NCI-H748 (cell line): ENCODE results near the gene TRMU.
"Not testable (repeated sequence)": the region's sequence is repeated elsewhere in the genome, so short reads cannot be mapped to it uniquely, and the experiment has no call there.

ENCODE experiments used
- DNase-seq: peaks from one replicate; lab custom pipeline; 2025; ENCODE audit not compliant: unreplicated experiment; lab: John Stamatoyannopoulos, UW

Gene TRMU

DNA sequence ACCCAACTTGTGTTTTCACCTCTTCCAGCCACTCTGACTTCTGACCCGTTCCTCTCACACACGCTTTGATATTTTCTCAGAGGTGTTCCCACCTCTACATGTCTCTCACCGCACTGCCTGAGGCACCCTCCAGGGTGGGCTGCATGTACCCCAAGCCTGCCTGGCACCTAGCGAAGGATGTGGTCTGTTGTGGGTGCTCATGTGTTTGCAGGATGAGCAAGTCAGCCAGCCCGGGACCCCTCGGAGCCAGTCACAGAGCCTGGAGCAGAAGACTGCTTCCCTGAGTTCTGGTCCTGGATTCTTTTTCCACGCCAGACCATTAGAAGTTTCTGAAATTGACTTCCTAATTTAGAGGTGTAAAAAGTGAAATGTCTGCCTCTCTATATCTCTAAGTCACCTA lies 35.0 kb upstream of the TRMU start:
- DNase-seq, result no peak

DNA sequence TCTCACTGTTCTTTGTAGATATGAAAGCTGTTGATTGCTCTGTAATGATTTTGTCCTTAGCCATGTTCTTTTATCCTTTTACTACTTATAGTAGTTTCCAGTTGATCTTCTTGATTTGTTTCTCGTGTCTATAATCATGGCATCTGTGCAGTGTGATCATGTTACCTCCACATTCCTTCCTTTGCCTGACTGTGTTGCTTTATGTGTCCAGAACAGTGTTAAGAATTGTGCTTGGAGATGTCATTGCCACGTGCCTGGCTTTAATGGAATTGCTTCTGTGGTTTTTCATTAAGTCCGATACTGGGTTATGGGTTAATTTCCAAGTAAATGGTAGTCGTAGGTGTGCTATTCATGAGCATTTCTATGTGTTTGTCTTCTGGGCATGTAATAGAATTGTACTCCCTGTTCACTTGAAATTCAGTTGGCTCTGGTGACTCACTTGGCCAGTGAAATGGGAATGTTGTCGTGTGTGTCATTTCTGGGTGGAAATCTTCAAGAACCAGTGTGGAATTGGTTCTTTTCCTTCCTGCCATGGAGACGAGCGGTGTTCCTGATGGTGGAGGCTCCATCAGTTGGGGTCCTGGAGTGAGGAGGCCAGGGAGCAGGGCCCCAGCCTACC lies 32.1 kb upstream of the TRMU start:
- no peak for DNase-seq

DNA sequence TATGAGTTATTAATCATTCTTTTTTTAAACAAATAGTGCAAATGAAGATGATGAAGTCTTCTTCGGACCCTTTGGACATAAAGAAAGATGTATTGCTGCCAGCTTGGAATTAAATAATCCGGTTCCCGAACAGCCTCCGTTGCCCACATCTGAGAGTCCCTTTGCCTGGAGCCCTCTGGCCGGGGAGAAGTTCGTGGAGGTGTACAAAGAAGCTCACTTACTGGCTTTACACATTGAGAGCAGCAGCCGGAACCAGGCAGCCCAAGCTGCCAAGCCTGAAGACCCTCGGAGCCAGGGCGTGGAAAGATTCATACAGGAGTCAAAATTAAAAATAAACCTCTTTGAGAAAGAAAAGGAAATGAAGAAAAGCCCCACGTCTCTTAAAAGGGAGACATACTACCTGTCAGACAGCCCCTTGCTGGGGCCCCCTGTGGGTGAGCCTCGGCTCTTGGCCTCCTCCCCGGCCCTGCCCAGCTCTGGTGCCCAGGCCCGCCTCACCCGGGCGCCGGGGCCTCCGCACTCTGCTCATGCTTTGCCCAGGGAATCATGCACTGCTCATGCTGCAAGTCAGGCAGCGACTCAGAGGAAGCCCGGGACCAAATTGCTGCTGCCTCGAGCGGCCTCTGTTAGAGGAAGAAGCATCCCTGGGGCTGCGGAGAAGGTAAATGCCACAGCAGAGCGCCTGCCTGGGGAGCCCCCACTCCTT lies 27.1 kb upstream of the TRMU start:
- DNase-seq, result no peak

DNA sequence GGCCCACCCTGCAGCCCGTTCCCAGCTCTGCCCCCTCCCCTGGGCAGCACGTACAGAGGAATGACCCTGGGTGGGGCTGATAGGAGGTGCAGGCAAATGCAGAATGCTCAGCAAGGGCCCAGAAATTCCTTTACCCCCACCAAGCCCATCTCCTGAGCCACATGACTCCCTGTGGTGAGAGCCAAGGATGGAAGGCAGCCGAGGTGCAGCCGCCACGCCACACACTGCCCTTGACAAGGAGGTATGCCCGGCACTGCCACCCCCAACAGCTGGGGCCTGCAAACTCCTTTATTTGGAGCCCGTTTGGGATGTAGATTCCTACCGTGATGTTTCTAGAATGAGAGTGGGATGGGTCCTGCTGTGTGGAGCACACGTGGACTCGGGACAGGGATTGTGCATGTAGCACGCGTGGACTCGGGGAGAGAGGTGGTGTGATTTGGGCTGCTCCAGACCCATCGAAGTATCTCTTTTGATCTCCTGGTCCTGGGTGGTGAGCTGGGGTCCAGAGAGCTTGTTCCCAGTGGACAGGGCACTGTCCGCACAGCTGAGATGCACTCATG lies 25.9 kb upstream of the TRMU start:
- no peak for DNase-seq

DNA sequence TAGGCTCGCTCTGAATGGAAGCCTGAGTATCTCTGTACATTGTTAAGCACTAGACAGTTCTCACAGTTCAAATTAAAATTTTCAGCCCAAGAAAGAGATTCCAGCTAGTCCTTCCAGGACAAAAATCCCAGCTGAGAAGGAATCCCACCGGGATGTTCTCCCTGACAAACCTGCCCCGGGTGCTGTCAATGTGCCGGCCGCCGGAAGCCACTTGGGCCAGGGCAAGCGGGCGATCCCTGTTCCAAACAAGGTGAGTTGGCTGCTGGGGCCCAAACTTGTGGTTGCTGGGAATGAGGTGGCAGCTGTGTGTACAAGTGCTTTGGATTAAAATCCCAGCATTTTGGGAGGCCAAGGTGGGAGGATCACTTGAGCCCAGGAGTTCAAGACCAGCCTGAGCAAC lies 23.5 kb upstream of the TRMU start:
- no peak for DNase-seq

DNA sequence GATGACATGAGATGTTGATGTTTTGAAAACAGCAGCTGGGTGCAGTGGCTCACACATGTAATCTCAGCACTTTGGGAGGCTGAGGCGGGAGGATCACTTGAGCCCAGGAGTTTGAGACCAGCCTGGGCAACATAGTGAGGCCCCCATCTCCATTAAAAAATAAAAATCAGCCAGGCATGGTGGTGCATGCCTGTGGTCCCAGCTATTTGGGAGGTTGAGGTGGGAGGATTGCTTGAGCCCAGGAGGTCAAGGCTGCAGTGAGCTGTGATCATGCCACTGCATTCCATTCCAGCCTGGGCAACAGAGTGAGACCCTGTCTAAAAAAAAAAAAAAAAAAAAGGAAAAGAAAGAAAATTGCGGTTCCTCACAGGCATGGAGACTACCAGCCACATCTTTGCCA lies 22.7 kb upstream of the TRMU start:
- not testable (repeated sequence) for DNase-seq

DNA sequence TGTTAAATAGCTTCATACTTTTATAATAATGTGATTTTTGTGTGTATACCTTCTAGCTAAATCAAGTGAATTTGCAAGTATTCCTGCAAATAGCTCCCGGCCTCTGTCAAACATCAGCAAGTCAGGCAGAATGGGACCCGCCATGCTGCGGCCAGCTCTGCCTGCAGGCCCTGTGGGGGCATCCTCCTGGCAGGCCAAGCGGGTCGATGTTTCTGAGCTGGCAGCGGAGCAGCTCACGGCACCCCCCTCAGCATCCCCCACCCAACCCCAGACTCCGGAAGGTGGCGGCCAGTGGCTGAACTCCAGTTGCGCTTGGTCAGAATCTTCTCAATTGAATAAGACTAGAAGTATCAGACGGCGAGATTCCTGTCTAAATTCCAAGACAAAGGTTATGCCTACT lies 19.5 kb upstream of the TRMU start:
- DNase-seq, result no peak

DNA sequence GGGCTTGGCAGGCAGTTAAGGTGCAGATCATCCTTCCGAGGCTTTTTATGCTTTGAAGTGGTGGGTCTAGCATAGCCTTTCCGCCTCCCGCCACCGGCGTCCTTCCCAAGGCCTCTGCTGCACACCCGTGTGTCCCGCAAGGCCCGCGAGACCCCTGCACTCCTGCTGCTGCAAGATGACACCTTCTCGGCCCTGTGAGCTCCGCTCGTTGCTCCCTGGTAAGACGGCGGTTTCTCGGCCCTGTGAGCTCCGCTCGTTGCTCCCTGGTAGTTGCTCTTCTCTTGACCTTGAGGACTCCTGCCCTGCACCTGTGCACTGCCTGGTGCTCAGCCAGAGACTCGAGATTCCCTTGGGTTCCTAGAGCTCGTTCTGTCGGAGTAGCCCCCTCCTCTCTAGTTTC lies 17.9 kb upstream of the TRMU start:
- DNase-seq, result no peak

DNA sequence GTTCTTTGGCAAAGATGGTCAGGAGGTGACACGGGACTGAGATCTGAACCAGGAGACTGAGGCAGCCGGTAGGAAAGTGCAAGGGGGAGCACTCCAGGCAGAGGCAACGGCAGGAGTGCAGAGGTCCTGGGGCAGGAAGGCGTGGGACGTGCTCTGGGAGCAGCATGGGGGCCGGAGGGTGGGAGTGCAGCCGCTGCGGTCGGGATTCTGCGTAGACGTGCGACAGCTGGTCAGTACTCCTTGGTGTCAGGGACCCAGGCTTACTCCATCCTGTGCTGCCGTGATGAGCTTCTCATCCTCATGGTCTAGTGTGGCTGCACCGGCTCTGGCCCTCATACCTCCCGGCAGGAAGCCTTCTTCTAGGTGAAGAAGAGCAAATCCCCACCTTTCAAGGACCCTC lies 16.9 kb upstream of the TRMU start:
- no peak for DNase-seq

DNA sequence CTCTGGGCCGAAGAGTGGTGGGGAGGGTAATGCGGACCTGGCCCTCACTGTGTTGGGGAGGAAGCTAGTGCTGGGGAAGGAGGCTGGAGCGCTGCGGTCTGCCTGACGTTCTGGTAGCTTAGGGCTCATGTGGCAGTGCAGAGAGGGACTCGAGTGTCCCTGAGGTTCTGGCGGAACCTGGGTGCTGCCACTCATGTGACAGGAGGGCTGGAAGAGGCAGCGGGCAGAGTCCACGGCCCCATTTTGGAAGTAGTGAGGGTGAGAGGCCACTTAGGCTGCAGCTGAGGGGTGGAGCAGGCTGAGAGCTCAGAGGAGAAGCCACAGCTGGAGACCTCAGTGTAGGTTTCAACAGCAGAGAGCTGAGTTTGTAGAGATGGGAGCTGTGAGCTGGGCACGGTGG lies 16.2 kb upstream of the TRMU start:
- no peak for DNase-seq

DNA sequence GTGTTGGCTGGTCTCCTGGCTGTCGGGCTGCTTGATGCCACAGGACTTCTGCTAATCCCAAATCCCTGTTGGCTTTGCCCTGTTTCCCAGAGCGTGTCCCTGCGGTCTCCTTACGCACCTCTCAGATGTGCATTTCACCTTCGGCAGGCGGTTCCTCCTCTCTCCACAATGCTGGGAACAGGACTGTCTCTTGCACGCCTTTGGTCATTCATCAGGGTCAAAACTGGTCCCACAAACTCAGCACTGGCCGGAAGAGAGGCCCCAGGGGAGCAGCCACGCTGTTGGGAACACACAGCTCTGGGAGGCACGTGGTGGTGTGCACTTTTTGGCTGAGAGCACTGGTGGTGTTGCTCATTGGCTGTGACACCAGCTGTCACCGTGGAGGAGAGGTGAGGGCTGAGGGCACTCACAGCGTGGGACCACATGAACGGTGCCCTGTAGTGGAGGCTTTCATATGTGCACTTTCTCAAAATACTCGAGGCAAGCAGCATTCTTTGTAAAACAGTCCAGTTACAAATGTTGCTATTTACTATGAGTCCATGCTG lies 15.3 kb upstream of the TRMU start:
- DNase-seq, result no peak

DNA sequence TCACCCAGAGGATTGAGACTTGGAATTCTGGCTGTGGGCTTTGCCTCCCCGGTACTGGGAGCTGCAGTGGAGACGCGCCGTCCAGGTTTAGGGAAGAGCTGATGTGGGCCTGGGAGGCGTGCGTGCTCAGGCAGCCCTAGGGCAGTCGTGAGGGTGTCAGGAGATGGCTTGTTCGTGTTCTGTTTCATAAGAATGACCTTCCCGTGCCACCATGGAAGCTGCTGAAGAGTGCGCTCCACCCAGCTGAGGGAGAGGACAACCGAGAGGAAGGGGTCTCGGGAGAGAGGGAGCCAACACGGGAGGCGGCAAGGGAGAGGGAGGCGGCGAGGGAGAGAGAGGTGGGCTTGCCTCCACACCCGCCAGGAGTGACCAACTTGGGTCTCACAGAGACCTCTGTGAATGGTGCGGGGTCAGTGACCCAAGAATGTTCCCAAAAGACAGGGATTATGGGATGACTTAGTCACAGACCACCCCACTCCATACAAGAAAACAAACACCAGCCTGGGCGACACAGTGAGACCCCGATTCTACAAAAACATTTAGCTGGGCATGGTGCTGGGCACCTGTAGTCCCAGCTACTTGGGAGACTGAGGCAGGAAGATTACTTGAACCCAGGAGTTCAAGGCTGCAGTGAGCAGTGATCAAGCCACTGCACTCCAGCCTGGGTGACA lies 14.7 kb upstream of the TRMU start:
- DNase-seq, result no peak

DNA sequence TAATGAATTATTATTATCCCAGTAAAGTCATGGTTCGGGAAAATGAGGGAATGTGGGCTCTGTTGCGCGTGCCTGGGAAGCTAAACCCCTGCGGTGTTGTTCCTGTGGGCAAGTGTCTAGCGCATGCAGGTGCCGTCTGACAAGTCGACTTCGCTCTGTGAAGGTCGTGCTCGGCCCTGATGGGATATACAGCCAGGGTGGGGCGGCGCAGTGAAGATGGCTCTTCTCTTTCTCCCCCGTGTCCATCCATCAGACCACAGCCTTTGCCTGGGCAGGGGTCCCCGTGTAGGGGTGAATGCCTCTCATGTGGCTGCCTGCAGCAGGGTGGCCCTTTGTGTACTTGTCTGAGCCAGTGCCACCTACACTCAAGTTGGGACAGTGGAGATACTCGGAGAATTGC lies 12.8 kb upstream of the TRMU start:
- no peak for DNase-seq

DNA sequence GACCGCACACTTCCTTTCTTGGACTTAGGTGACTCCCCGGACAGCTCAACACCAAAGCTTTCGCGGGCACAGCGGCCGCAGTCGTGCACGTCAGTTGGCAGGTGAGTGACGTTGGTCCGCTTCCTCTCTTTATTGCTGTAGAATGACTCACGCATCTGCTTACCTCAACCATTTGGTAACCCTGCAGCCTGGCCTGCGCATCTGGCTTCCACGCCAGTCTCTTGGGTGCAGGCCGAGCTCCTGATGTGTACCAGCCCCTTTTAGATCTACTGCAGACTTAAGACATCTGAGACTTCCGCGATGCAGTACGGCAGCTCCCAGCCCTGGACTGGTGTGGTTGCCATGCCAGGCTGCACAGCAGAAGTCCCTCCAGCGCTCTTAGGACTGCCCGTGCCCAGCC lies 12.4 kb upstream of the TRMU start:
- DNase-seq, result no peak

DNA sequence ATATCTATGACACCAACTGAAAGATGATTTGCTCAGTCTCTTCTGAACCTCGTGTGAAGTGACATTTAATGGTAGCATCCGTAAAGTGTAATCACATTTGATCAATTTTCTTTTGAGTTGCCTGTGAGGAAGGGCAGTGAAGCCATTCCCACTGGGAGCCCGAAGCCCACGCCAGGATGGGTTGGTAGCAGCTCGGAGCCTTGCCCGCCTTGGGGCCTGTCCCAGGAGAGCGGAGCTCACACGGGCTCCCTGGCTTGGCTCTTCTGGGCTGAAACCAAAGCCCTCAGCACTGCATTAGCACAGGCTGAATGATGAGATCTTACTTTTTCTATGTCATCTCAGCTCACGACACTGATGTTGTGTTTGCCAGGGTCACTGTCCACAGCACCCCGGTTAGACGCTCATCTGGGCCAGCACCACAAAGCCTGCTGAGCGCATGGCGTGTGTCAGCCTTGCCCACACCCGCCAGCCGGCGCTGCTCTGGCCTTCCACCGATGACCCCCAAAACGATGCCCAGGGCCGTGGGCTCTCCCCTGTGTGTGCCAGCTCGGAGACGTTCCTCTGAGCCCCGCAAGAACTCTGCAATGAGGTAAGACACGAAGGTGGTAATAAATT lies 9.3 kb upstream of the TRMU start:
- DNase-seq, result no peak

DNA sequence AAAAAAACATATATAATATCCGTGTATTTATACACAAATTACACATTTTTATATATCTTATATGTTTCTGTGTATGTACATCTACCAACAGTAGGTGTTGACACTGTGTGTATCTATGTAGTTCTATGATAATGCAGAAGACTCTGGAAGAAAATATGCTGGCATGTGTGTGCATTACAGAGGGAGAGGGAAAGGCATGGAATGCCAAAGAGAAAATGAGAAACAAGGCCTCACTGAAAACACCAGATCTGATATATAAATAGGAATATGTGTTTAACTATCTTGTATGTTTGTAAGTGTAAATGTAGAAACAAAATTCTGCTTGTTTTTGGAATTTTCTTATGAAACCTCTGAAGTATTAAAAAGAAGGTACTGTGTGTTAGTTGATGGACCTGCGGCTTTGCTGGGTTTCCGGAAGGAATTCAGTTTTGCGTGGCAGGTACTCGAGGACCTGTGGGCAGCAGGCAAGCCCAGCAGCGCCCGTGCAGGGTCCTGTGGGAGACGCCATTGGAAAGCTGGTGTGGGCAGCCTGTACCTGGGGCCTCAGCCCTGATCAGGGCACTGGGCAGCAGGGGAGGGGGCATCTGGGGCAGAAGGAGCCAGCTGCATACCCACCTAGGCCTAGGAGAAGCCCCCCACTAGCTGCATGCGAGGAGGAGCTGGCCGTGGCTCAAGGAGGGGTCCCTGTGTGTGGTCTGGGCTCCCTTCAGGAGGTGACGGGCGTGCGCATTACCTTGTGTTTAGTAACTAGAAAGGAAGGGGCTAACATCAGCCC lies 7.6 kb upstream of the TRMU start:
- no peak for DNase-seq

DNA sequence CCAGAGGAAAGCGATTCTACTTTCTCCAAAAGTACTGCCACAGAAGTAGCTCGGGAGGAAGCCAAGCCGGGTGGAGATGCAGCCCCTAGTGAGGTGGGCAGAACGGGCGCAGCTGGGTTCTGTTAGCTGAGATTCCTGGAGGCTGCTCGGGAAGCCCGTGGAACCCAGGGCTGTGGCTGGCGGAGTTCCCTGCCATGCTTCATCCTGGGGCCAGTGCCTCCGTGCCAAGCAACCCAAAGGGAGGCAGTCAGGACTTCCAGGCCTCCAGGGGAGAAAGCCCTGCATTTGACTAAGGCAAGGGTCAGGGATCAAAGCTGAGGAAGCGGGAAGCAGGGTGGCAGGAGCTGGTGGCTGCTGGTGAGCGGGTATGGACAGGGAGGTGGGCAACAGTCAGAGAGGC lies 6.7 kb upstream of the TRMU start:
- DNase-seq, result no peak

DNA sequence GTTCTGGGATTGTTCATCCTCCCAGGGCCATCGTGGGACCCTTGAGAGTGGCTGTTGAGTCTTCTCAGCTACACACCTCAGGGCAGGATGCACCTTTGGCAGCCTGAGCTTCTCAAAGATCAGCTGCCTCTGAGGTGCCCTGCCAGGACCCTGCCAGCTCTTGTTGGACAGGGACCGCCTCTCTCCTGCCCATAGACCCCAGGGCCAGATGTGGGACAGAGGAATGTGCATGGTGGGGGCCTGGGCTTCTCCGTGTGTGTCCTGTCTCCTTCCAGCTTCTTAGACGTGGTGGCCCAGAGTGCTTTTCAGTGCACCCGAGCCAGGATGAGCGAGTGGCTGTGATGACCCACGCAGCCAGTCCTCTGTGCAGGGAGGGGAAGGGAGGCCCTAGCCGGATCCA lies 5.9 kb upstream of the TRMU start:
- DNase-seq, result no peak

DNA sequence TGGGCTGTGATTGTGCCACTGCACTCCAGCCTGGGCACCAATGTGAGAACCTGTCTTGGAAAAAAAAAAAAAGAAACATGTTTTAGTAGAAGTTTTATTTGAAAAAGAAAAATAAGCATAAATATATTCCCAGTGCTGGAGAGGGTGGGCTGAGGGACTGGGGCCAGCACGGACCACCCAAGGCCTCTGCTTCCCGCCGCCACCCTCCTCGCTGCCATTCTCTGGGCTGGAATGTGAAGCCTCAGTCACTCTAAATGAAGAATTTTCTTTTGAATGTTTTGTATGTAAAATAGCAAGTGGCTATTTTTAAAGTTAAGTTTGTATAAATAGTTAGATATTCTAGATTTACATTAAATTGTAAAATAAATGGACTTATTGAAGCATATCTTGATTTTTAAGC lies 5.1 kb upstream of the TRMU start:
- DNase-seq, result no peak

DNA sequence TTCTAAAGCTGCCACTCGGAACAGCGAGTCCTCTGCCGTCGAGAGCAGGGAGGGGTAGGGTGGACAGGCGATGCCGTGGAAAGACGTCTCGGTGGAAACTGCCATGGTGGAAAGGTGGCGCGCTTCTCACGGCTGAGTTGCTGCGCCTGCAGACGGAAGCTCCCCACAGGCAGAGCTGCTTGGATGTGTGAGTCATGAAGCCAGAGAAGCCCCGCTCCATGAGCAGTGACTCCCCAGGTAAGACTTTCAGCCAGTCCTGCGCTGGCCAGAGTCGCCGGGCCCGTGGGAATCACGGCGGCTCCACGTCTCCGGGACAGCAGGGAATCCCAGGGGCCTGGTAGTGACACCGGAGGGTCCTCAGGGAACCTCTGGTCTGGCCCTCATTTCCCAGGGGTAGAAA lies 4.0 kb upstream of the TRMU start:
- no peak for DNase-seq
